Transverse colon (tissue), 4 donors: ENCODE measurements around the gene FAM171A1.

Source experiments
- CTCF ChIP-seq, 5 experiments: fragments of 200-600 bp in 3 of 5; fragments of 450-650 bp in 2 of 5; sonication (generic) in 3 of 5; IDR thresholded peaks; 1 replicate in 2 of 5; 2 replicates in 3 of 5; pipeline ENCODE4 v1.5.1; 2016 to 2017; ENCODE audit warnings: antibody characterized with exemption in 5 of 5, inconsistent platforms in 3 of 5, mild to moderate bottlenecking in 2 of 5, moderate library complexity in 1 of 5
- EP300 ChIP-seq: sonication (generic); formaldehyde crosslinking; IDR thresholded peaks from one replicate; pipeline ENCODE4 v1.6.1; 2017; ENCODE audit warnings: antibody characterized with exemption, low read depth
- POLR2A ChIP-seq: fragments of 450-650 bp; IDR thresholded peaks from one replicate; pipeline ENCODE4 v1.6.1; 2016; ENCODE audit warnings: antibody characterized with exemption, mild to moderate bottlenecking, moderate library complexity
- POLR2AphosphoS5 ChIP-seq, 3 donors: sonication (generic); formaldehyde crosslinking; IDR thresholded peaks; one replicate each; pipeline ENCODE4 v1.6.1; 2016; ENCODE audit warnings: antibody characterized with exemption in 3 of 3

- TF ChIP-seq POLR2AphosphoS5 (IDR thresholded peaks at IDR 0.05) (no peak), CTCF (IDR thresholded peaks at IDR 0.05) (no peak), POLR2A (no peak), EP300 (no peak)
Measured at GRCh38 chr10:15310776-15311568, 60.1 kb downstream of the FAM171A1 start.
